ENCODE data around the gene TBC1D14.
"Not testable (repeated sequence)": the region's sequence is repeated elsewhere in the genome, so short reads cannot be mapped to it uniquely, and the experiment has no call there.

The TBC1D14 gene

GRCh38 chr4:6890358-6890757, 19.3 kb upstream of the TBC1D14 start:
- no peaks in the 10 kb centered on the region for H3K79me2 ChIP-seq (ENCODE audit: insufficient read depth, low read length)
- no peaks in the 10 kb centered on the region for H3F3A ChIP-seq (ENCODE audit: low read depth)
- peaks cover 20% of the 10 kb centered on the region for H3K4me1 ChIP-seq (ENCODE audit: insufficient read depth, low read length, poor library complexity, severe bottlenecking)
- H3K4me2 ChIP-seq (ENCODE audit: low read depth, low read length, poor library complexity, severe bottlenecking), result no peak overlapping the region
- peaks cover 11% of the 10 kb centered on the region; the same call in 1 of the 2 replicates for H3K9me3 ChIP-seq (ENCODE audit: insufficient read depth, low read depth, low read length)
- H3K36me3 ChIP-seq (ENCODE audit: insufficient read depth, low read length), result no peaks in the 10 kb centered on the region
- H3K9me2 ChIP-seq (replicated peaks; ENCODE audit: low read depth, low read length), result no peaks in the 10 kb centered on the region
- H2AFZ ChIP-seq (ENCODE audit: low read length), result no peak overlapping the region
- TF ChIP-seq EZH2phosphoT487 (IDR thresholded peaks at IDR 0.05; ENCODE audit: borderline replicate concordance) (no peak), CTCF (conservative IDR thresholded peaks at IDR 0.05; ENCODE audit: low read length) (no peak)
- no peaks in the 10 kb centered on the region for H4K20me1 ChIP-seq (ENCODE audit: insufficient read depth, low read length, poor library complexity, severe bottlenecking)
- no peaks in the 10 kb centered on the region for H3K27me3 ChIP-seq (ENCODE audit: insufficient read depth, low read length, poor library complexity, severe bottlenecking)
- no peak overlapping the region for H3K9ac ChIP-seq (ENCODE audit: low read depth, low read length, poor library complexity, severe bottlenecking)
- no peak overlapping the region for H3K4me3 ChIP-seq (ENCODE audit: low read length, poor library complexity, severe bottlenecking)

GRCh38 chr4:6890971-6891370, 18.7 kb upstream of the TBC1D14 start:
- Histone ChIP-seq H3K4me1 (ENCODE audit: insufficient read depth, low read length, poor library complexity, severe bottlenecking) (peaks cover 20% of the 10 kb centered on the region), H3K9me3 (ENCODE audit: insufficient read depth, low read depth, low read length) (peaks cover 11% of the 10 kb centered on the region; the same call in 1 of the 2 replicates)
- H3K4me2 ChIP-seq (ENCODE audit: low read depth, low read length, poor library complexity, severe bottlenecking); H4K20me1 ChIP-seq (ENCODE audit: insufficient read depth, low read length, poor library complexity, severe bottlenecking); H3K9ac ChIP-seq (ENCODE audit: low read depth, low read length, poor library complexity, severe bottlenecking); H3K79me2 ChIP-seq (ENCODE audit: insufficient read depth, low read length); H3F3A ChIP-seq (ENCODE audit: low read depth); H3K9me2 ChIP-seq (replicated peaks; ENCODE audit: low read depth, low read length); H2AFZ ChIP-seq (ENCODE audit: low read length); H3K4me3 ChIP-seq (ENCODE audit: low read length, poor library complexity, severe bottlenecking); H3K36me3 ChIP-seq (ENCODE audit: insufficient read depth, low read length); H3K27me3 ChIP-seq (ENCODE audit: insufficient read depth, low read length, poor library complexity, severe bottlenecking): not testable (repeated sequence)

GRCh38 chr4:6891436-6892170, 18.0 kb upstream of the TBC1D14 start:
- Histone ChIP-seq H3K27me3 (ENCODE audit: insufficient read depth, low read length, poor library complexity, severe bottlenecking) (no peaks in the 10 kb centered on the region), H3F3A (ENCODE audit: low read depth) (no peaks in the 10 kb centered on the region), H3K9ac (ENCODE audit: low read depth, low read length, poor library complexity, severe bottlenecking) (peak overlapping the region; percentile 42), H4K20me1 (ENCODE audit: insufficient read depth, low read length, poor library complexity, severe bottlenecking) (no peaks in the 10 kb centered on the region), H3K36me3 (ENCODE audit: insufficient read depth, low read length) (no peaks in the 10 kb centered on the region), H2AFZ (ENCODE audit: low read length) (no peak overlapping the region), H3K9me2 (replicated peaks; ENCODE audit: low read depth, low read length) (no peaks in the 10 kb centered on the region), H3K4me3 (ENCODE audit: low read length, poor library complexity, severe bottlenecking) (peak overlapping the region; percentile 56), H3K79me2 (ENCODE audit: insufficient read depth, low read length) (no peaks in the 10 kb centered on the region), H3K4me2 (ENCODE audit: low read depth, low read length, poor library complexity, severe bottlenecking) (peak overlapping the region; percentile 67), H3K4me1 (ENCODE audit: insufficient read depth, low read length, poor library complexity, severe bottlenecking) (peaks cover 20% of the 10 kb centered on the region), H3K9me3 (ENCODE audit: insufficient read depth, low read depth, low read length) (peaks cover 11% of the 10 kb centered on the region; the same call in 1 of the 2 replicates)
- TF ChIP-seq CTCF (conservative IDR thresholded peaks at IDR 0.05; ENCODE audit: low read length) (no peak), EZH2phosphoT487 (IDR thresholded peaks at IDR 0.05; ENCODE audit: borderline replicate concordance) (no peak)

All from Loucy (cell line).